GM21447 (cell line): ENCODE data around the gene PDIA5.
"Not testable (repeated sequence)": the region's sequence is repeated elsewhere in the genome, so short reads cannot be mapped to it uniquely, and the experiment has no call there.

ENCODE experiments used
- ATAC-seq: cut with Tn5 transposase; IDR thresholded peaks from one replicate; pipeline ENCODE4 v1.9.1; 2021; ENCODE audit not compliant: unreplicated experiment

Gene PDIA5

DNA sequence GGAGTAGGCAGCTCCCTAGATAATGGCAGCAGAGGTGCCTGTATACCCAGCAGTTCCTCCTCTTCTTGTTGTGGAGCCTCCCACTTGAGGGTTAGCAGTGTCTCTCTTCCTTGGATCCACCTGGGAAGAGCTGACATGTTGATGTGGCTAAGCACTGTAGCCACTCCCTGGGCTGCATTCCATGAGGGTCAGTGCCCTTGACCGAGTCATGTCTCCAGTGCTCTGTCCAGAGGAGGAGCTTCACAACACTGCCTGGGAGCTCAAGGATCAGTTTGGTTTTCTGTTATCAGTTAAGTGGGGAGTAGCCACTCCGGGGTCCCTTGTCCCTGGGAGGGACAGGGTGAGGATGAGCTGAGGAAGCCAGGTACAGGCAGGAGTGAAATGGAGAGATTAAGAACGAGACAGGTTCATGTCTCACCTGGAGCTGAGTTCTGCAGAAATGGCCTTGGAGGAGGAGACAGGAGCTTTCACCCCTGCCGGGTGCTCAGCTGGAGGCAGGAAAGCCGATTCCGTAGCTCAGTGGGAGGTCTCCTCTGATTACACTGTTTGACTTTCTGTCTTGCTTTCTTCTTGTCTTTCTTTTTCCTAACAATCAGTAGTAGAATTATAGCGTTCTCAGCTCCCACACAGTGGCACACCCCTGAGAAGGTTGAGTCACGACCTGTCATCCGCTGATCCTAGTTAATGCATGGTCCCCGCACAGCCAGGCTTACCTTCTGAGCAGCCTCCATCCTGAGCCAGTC lies 77.0 kb downstream of the PDIA5 start:
- no peak for ATAC-seq

DNA sequence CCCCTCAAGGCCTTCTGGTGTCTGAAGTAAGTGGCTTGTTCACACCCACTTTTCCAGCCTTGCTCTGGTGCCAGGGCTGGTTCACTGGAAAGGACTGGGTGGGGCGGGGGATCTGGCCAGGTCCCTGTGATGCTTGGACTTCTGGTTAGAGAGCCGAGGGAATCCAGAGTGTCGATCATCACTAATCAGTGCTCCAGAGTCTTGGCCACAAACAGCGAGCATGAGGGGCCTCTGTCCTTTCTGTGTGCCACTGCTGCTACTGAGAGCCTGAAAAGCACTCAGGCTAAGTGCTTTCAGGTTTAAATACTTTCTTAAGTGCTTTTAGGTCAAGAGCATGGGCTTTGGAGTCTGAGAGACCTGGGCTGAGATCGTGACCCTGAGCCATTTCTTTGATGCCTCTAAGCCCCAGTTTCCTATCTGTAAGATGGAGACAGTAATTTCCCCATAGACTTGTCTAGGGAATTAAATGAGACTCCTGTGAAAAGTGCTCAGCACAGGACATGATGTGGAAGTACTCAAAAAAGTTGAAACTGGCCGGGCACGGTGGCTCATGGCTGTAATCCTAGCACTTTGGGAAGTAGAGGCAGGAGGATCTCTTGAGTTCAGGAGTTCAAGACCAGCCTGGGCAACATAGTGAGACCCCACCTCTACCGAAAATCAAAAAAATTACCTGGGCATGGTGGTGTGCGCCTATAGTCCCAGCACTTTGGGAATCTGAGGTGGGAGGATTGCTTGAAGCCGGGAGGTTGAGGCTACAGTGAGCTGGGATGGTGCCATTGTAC lies 81.1 kb downstream of the PDIA5 start:
- ATAC-seq: no peak

DNA sequence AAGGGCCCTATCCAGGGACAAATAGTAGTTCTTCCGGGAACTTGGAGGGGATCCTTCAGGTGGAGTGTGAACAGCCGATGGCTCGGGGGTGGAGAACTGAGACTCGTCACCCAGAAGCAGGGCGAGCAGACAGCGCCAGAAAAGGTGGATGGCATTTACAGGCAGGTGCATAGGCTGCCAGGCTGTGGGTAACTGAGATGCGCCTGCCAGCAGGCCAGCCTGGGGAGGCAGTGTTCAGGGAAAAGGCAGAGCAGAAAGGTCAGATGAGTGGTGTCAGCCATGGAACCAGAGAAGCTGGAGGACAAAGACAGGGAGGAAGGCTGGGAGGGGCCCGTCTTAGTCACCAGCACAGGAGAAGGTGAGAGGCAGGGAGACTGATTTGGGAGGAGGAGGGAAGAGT lies 81.9 kb downstream of the PDIA5 start:
- ATAC-seq: no peak

DNA sequence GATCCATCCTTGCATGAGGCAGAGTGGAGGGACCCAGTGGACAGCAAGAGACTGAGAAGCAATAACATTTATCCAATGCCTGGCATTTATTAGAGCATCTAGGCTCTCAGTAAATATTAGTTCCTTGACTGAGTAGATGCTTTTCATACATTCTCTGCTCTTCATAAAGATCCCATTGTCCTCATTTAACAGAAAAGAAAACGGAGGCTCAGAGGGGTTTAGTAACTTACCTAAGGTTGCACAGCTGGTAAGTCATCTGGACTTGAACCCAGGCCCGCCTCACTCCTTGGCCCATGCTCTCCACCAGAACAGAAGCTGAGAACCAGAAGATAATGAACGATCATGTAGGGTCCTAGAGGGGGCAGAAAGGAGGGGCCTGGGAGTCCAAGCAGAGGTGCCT lies 82.7 kb downstream of the PDIA5 start:
- no peak for ATAC-seq

- no peak for ATAC-seq
Measured at GRCh38 chr3:123150449-123151215, 83.8 kb downstream of the PDIA5 start.

- ATAC-seq: no peak
Measured at GRCh38 chr3:123151251-123151705, 84.5 kb downstream of the PDIA5 start.

- not testable (repeated sequence) for ATAC-seq
Measured at GRCh38 chr3:123151853-123152420, 85.1 kb downstream of the PDIA5 start.

DNA sequence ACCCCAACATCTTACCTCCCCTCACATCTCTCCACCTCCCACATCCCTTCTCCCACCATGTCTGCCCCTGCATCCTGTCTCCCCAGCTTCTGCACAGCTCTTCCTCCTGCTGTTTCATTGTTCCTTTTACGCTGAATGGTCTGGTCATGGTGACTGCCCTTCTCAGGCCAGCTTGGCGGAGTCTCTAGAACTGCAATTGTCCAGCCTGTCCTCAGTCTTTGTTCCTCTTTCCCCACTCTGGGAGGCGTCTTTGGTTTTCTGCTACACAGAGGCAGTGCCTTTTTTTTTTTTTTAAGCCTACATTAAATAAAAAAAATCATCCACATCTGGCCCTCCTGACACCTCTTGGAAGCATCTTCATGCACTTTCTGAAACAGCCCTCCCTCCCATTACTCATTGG lies 85.9 kb downstream of the PDIA5 start:
- ATAC-seq: no peak

GRCh38 chr3:123153125-123154019 lies 86.5 kb downstream of the PDIA5 start:
- no peak for ATAC-seq

- ATAC-seq: no peak
Measured at GRCh38 chr3:123154020-123154985, 87.5 kb downstream of the PDIA5 start.

DNA sequence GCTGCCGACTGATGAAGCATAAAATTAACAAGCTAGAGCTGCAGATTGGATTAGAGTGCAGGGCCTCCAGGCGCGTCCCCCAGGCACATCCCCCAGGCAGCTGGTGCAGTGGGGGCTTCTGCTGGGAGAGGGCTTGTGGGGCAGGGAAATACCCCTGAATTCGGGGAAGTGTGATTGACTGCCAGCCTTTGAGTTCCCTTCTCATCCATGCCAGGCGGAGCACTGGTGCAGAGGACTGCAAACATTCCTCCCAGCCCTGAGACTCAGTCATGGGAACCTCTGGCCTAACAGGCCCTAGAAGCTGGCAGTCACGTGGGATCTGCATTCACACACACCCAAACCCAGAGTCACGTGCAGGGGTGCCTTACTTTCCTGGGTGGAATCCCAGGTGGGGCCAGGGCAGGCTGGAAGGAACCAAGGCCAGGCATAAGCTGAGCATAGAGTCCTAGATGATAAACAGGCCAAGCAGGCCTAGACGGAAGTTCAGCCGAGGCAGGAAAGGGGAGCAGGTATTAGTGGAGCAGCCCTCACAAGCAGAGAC lies 88.7 kb downstream of the PDIA5 start:
- no peak for ATAC-seq

GRCh38 chr3:123156276-123156995 lies 89.6 kb downstream of the PDIA5 start:
- ATAC-seq: no peak

- ATAC-seq: no peak
Measured at GRCh38 chr3:123157209-123157597, 90.4 kb downstream of the PDIA5 start.

GRCh38 chr3:123157598-123158287 lies 90.9 kb downstream of the PDIA5 start:
- ATAC-seq: no peak

- no peak for ATAC-seq
Measured at GRCh38 chr3:123158330-123158729, 91.5 kb downstream of the PDIA5 start.

GRCh38 chr3:123158899-123159390 lies 92.1 kb downstream of the PDIA5 start:
- no peak for ATAC-seq

GRCh38 chr3:123159926-123160635 lies 93.3 kb downstream of the PDIA5 start:
- ATAC-seq: no peak
